SIG-M5 treated with dmso at 0.1 percent for 504 hours (cell line): ENCODE data around the gene HSFX1.
"Not testable (repeated sequence)": the region's sequence is repeated elsewhere in the genome, so short reads cannot be mapped to it uniquely, and the experiment has no call there.

ENCODE experiments used
- DNase-seq: peaks from one replicate; lab custom pipeline; 2025; ENCODE audit not compliant: unreplicated experiment; lab: John Stamatoyannopoulos, UW

The HSFX1 gene

GRCh38 chrX:149773768-149774167, at the start of gene HSFX1:
Gene HSFX1, plus strand, starts transcription at chrX:149774068. Its CDS starts 614 bp downstream, at chrX:149774682.
- not testable (repeated sequence) for DNase-seq

DNA sequence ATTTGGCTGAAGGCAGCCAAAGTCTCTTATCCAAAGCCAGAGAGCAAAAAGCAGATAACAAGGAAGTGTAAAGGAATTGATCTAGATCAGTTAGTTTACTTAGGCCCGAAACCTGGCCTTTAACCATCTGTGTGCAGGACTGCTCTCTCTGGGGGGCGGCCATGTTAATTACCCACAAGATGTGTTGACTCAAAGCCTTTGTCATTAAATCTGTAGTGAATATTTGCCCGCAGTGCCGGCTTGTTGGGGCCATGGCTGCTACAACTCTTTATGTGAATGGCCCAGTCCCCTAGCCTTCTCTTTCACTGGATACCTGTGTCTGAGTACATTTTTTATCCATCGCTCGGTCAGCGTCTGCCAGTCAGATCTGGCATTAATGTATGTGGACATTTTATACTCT, 46.6 kb upstream of the HSFX1 start:
- DNase-seq: not testable (repeated sequence)

- not testable (repeated sequence) for DNase-seq
Measured at GRCh38 chrX:149742269-149742668, 31.6 kb upstream of the HSFX1 start.

- not testable (repeated sequence) for DNase-seq
Measured at GRCh38 chrX:149746390-149747007, 27.4 kb upstream of the HSFX1 start.

DNA sequence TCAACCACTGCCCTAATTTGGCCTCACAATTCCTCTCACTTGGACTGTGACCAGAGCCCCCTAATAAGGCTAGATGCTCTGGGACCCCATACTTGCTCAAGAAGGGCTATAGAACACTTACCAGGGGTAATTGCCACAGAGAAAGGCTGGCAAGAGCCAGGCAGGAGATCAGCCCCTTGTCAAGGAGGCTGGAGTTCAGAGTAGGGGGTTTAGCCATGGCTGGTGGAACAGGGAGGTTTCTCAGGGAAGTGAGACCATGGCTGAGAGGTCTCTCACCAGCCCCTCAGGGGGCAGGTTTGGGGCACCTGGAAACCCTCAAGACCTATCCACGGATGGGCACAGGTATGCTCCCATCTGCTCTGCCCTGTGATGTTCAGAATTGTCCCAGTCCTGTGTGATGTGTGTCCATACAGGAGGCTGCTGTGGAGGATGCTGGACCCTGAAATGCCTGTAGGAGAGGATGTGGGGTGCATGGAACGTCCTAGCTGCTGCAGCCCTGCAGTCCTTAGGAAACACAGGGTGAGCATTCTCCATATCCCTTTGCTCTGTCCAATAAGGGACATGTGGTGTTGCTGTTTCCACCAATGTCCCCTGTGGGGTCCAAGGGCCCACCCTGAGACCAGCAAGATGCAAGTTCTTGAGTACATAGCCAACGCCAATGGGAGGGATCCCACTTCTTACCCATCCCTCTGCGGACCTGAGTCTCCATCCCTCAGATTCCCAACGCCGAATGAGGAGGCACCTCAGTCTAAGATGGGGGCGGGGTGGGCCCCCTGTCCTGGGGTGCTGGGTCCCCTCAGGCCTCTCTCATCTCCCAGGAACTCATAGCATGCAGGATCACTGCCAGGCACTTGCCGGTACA, 16.4 kb upstream of the HSFX1 start:
- no peak for DNase-seq

- no peak for DNase-seq
Measured at GRCh38 chrX:149758068-149758714, 15.7 kb upstream of the HSFX1 start.

DNA sequence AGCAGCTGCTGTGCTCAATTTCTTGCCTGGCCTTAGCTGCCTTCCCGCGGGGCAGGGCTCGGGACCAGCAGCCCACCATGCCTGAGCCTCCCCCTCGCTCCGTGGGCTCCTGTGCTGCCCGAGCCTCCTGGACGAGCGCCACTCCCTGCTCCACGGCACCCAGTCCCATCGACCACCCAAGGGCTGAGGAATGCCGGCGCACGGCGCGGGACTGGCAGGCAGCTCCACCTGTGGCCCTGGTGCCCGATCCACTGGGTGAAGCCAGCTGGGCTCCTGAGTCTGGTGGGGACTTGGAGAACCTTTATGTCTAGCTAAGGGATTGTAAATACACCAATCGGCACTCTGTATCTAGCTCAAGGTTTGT, 15.2 kb upstream of the HSFX1 start:
- not testable (repeated sequence) for DNase-seq

DNA sequence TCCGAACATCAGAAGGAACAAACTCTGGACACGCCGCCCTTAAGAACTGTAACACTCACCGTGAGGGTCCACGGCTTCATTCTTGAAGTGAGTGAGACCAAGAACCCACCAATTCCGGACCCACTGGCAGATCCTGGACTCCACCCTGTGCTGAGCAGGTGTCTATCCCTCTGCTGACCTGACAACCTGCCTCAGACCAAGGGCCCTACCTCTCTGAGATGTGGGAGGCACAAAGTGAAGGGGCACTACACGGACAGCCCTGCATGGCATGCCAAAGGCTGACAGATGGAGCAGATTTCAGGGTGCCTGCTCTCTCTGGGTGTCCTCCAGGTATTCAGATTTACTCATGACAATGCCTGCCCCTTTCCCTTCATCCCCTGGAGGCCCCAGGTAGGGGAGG, 14.0 kb upstream of the HSFX1 start:
- DNase-seq: no peak

DNA sequence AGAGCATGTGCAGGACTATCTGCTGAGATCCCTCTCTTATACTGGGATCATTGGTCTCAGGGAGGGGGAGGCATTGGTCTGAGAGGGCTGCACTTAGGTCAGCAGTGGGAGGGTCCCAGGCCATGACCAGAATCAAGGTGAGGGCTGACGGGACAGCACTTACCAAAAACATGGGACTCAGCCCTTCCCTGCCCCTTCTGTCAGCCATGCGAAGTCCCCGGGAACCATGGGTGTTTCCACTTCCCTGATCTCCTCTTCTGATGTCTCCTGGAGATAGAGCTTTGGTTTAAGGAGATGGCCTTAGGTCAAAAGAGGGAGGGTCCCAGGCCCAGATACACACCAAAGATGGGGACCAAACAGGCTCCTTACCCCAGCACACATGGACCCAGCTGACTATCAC, 12.9 kb upstream of the HSFX1 start:
- DNase-seq: no peak

- not testable (repeated sequence) for DNase-seq
Measured at GRCh38 chrX:149761858-149762674, 11.8 kb upstream of the HSFX1 start.

- no peak for DNase-seq
Measured at GRCh38 chrX:149762696-149763614, 10.9 kb upstream of the HSFX1 start.

GRCh38 chrX:149770344-149770743, 3.5 kb upstream of the HSFX1 start:
- not testable (repeated sequence) for DNase-seq

DNA sequence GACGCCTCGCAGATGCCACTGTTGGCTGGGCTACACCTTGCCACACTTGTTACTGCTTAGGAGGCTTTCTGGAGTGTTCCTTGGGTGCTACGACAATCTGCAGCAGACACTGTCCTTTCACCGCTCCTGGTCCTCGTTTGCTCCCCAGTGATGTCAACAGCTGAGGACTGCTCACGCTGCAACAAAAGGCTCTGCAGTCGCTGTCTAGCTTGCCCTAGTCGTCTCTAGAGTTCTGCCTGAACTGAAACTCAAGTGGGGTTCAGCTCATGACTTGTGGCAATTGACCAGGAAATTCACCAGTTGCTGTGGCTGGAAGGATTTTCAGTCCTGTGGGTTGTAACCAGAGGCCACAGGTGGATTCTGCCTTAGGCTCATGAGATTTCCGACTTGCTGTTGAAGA, 842 bp upstream of the HSFX1 start:
- not testable (repeated sequence) for DNase-seq

- DNase-seq: not testable (repeated sequence)
Measured at GRCh38 chrX:149777999-149778398, 4.1 kb downstream of the HSFX1 start.

DNA sequence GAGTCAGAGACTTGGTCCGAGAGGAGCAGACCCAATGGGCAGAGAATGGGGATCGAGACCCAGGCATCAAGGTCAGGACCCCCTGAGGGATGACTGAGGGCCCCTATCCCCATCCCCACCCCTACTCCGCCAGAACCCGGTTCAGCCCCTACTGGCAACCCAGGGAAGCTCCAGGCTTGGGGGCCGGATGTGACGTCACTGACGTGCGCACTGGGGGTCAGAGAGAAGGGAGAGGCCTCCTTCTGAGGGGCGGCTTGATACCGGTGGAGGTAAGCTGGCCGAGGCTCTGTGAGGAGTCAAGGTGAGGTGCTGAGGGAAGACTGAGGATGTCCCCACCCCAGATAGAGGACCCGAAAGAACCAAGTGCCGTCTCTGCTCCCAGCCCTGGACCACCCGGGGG, 7.9 kb downstream of the HSFX1 start, which contains the start of gene MAGEA9:
MAGEA9 (plus strand) TSS at position 204 of the 400 bp plus-strand sequence. CDS start 4,281 bp downstream, outside the sequence.
- not testable (repeated sequence) for DNase-seq

DNA sequence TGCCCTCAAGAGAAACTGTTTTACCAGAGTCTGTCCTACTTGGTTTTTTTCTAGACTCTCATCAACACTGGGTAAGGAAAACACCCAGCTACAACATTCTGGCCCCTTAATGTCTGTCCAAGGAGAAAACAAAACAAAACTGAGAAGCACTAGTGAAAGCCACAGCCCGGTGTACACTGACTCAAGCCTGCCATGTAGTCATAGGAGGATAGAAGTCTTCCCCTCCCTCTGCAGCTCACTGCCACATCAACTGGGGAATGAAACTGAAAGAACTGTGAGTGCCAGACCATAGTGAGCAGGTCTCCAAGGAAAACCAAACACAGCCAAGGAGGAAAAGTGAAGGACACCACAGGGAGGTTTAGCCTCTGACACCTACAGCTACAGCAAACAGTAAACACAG, 21.7 kb downstream of the HSFX1 start:
- DNase-seq: not testable (repeated sequence)

DNA sequence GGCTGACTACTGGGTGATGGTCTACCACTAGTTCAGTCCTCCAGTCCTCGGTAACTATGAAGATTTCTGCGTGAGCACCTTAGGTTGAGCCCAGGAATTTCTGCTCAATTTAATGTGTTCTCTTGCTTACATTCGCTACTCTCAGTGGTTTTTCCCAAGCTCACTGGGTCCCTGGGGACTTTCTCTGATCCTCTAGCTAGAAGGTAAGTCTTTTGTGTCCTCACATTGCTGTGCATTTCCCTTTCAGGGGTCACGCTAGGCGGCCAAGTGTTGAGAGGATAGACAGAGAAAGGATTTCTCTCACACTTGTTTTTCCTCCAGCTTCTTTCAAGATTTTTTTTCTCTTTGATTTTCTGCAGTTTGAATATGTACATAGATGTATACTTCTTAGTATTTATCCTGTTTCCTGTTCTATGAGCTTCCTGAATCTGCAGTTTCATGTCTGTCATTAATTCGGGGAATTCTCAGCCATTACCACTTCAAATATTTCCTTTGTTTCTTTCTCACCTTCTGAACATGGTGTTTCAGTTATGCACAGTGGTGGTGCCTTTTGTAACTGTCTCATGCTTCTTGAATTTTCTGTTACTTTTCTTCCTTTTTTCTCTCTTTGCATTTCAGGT, 25.3 kb downstream of the HSFX1 start:
- DNase-seq: no peak

DNA sequence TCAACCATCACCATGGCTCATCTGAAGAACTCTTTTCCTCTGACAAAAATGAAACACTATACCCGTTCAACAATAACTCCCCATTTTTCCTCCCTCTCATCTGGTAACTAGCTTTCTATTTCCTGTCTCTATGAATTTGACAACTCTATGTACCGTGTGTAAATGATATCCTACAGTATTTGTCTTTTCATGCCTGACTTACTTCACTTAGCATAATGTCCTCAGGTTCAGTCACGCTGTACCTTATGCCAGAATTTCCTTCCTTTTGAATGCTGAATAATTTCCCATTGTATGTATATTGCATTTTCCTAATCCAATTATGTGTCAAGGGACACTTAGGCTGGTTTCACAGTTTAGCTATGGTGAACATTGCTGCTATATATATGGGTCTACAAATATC, 26.1 kb downstream of the HSFX1 start:
- DNase-seq: no peak

DNA sequence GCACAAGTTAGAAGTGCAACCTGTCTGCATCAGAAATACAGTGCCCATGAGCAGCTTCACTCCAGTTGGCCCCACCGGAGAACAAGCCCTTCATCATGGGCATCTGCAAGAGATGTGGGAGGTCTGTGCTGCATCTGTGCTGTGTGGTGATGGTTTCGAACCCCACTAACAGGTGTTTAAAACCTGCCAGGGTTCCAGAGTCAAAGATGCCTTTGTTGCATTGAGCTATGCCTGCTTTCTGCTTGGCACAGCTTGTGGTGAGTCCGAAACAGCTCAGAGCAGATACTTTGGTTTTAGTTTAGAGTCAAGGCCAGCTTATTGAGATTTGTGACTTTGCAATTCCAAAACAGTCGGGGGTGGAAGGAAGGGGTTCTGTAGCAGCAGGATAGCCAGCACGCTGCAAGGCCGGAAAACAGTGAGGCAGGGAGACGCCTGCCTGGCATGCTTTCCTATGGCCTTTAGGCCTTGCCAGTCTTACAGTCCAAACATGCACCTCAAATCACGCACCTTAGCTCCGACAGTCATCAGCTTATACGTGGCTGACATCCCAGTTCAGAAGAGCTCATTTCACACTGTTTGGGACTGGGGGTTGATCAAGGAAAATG, 29.7 kb downstream of the HSFX1 start:
- DNase-seq: no peak
